ENCODE data around the gene PBX2. TPM values are rescaled to one million over a fixed set of nuclear protein-coding genes. Genes with fewer than 3 reads are reported as not detected.

The PBX2 gene
- total and polyA plus RNA-seq, 10 of the 15 experiments (the other 5 are each of a cell fraction or from before 2014, with no cell fraction given), result 0.84 to 66.5 (median 20.6) TPM

DNA sequence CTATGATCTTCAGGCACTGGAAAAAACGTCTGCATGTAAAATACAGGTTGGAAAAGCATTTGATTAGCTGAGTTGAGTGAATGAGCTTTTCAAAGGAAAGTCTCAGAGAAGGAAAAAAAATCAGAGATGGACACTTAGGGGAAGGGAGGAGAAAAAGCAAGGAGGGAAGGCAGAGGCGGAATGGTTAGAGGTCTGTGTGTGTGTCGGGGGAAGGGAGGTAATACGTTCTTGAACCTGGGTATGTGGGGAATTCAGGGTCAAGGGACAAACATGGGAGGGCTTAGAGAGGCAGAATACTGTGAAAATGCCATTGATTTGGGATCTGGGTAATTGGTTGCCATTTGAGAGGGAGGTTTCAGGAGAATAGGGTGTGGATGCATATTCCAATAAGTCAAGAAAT, 43.3 kb downstream of the PBX2 start:
- Histone ChIP-seq H3K4me2 (ENCODE audit: control insufficient read depth, insufficient read depth) (no peak overlapping the region), H3K9me3 (replicated peaks; ENCODE audit: control insufficient read depth, insufficient read depth, low read length) (no peaks in the 10 kb centered on the region; the same call in 2 of the 3 replicates), H3K4me1 (ENCODE audit: control insufficient read depth, insufficient read depth, low read length) (no peaks in the 10 kb centered on the region), H3K27ac (ENCODE audit: control insufficient read depth, insufficient read depth) (no peak overlapping the region), H3K79me2 (ENCODE audit: control insufficient read depth, insufficient read depth, low read length) (no peaks in the 10 kb centered on the region), H2AFZ (ENCODE audit: control insufficient read depth, low read depth, low read length) (no peak overlapping the region), H3K4me3 (no peak overlapping the region), H3K9ac (ENCODE audit: control insufficient read depth, insufficient read depth, low read length) (no peak overlapping the region), H3K36me3 (ENCODE audit: control insufficient read depth in 2 of 2, insufficient read depth in 2 of 2, low read length in 1 of 2) (no peaks in the 10 kb centered on the region), H3K27me3 (replicated peaks in 1 of 2; ENCODE audit: control insufficient read depth in 2 of 2, insufficient read depth in 2 of 2, low read length in 1 of 2) (peaks cover 7 to 12% of the 10 kb centered on the region in 2 experiments), H4K20me1 (ENCODE audit: control insufficient read depth, insufficient read depth) (no peaks in the 10 kb centered on the region)
- CTCF ChIA-PET, result no interaction called here
- SMC1A ChIA-PET (ENCODE audit: uncharacterized antibody, unreplicated experiment), result no interaction called here
- RAD21 ChIA-PET (ENCODE audit: unreplicated experiment), result no interaction called here
- POLR2A ChIA-PET, result interaction anchor here (0.6 kb wide), 1 partner anchor 10 kb away, joined by 4 read pairs; no protein-coding TSS in a partner anchor
- TF ChIP-seq HDGF (IDR thresholded peaks at IDR 0.05), result no peak
- TF ChIP-seq SRF (IDR thresholded peaks at IDR 0.05; ENCODE audit: low read depth in 2 of 2, low read length in 2 of 2), result no peak
- TF ChIP-seq HCFC1 (IDR thresholded peaks at IDR 0.05; ENCODE audit: low read length), result no peak
- TF ChIP-seq EED (IDR thresholded peaks at IDR 0.05; ENCODE audit: low read depth), result no peak
- TF ChIP-seq KDM1A (IDR thresholded peaks at IDR 0.05; ENCODE audit: borderline replicate concordance), result no peak
- no peak for TF ChIP-seq MEF2A (IDR thresholded peaks at IDR 0.05; ENCODE audit: insufficient read depth, low read depth, low read length)
- no peak for TF ChIP-seq POU2F2 (IDR thresholded peaks at IDR 0.05; ENCODE audit: borderline replicate concordance, low read depth, low read length)
- TF ChIP-seq SIX5 (IDR thresholded peaks at IDR 0.05; ENCODE audit: low read depth, low read length, severe bottlenecking), result no peak
- TF ChIP-seq, protein P1, sequence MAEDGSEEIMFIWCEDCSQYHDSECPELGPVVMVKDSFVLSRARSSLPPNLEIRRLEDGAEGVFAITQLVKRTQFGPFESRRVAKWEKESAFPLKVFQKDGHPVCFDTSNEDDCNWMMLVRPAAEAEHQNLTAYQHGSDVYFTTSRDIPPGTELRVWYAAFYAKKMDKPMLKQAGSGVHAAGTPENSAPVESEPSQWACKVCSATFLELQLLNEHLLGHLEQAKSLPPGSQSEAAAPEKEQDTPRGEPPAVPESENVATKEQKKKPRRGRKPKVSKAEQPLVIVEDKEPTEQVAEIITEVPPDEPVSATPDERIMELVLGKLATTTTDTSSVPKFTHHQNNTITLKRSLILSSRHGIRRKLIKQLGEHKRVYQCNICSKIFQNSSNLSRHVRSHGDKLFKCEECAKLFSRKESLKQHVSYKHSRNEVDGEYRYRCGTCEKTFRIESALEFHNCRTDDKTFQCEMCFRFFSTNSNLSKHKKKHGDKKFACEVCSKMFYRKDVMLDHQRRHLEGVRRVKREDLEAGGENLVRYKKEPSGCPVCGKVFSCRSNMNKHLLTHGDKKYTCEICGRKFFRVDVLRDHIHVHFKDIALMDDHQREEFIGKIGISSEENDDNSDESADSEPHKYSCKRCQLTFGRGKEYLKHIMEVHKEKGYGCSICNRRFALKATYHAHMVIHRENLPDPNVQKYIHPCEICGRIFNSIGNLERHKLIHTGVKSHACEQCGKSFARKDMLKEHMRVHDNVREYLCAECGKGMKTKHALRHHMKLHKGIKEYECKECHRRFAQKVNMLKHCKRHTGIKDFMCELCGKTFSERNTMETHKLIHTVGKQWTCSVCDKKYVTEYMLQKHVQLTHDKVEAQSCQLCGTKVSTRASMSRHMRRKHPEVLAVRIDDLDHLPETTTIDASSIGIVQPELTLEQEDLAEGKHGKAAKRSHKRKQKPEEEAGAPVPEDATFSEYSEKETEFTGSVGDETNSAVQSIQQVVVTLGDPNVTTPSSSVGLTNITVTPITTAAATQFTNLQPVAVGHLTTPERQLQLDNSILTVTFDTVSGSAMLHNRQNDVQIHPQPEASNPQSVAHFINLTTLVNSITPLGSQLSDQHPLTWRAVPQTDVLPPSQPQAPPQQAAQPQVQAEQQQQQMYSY (CRISPR knock-in tag; IDR thresholded peaks at IDR 0.05), result no peak
- intact Hi-C loops (cut with micrococcal nuclease; ENCODE audit: unreplicated experiment), result no loop called here
- BruUV-seq (replicated peaks), result no TSS peak
- no peak for FAIRE-seq
- WGBS (ENCODE audit: insufficient coverage, insufficient replicate concordance, low lambda C conversion rate, missing lambda C conversion rate), result 49% methylated on average over 4 of the region's 4 CpGs
- no peak for DNase-seq (ENCODE audit: low read depth, low spot score)
- in situ Hi-C loops (cut with MboI), result no loop called here
- no peak for ATAC-seq
